HG02852 (cell line): ENCODE results near the gene PWWP2B.
"Not testable (repeated sequence)": the region's sequence is repeated elsewhere in the genome, so short reads cannot be mapped to it uniquely, and the experiment has no call there.

Experiments used
- ATAC-seq: cut with Tn5 transposase; IDR thresholded peaks from one replicate; pipeline ENCODE4 v1.9.1; 2021; ENCODE audit warnings: mild to moderate bottlenecking, moderate library complexity; ENCODE audit not compliant: unreplicated experiment

Gene PWWP2B

DNA sequence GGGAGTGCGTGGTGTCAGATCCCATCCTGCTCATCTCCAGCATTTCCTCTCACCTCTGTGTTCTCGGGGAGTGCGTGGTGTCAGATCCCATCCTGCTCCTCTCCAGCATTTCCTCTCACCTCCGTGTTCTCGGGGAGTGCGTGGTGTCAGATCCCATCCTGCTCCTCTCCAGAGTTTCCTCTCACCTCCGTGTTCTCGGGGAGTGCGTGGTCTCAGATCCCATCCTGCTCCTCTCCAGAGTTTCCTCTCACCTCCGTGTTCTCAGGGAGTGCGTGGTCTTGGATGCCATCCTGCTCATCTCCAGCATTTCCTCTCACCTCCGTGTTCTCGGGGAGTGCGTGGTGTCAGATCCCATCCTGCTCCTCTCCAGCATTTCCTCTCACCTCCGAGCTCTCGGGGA lies 18.0 kb upstream of the PWWP2B start:
- ATAC-seq, result not testable (repeated sequence)

DNA sequence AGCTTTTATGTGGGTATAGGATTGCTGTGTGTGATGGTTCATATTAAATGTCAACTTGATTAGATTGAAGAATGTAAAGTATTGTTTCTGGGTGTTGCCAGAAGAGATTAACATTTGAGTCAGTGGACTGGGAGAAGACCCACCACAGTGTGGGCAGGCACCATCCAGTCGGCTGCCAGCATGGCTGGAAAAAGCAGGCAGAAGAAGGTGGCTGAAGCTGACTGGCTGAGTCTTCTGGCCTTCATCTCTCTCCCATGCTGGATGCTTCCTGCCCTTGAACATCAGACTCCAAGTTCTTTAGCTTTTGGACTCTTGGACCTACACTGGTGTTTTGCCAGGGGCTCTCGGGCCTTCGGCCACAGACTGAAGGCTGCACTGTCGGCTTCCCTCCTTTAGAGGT lies 16.0 kb upstream of the PWWP2B start:
- not testable (repeated sequence) for ATAC-seq

DNA sequence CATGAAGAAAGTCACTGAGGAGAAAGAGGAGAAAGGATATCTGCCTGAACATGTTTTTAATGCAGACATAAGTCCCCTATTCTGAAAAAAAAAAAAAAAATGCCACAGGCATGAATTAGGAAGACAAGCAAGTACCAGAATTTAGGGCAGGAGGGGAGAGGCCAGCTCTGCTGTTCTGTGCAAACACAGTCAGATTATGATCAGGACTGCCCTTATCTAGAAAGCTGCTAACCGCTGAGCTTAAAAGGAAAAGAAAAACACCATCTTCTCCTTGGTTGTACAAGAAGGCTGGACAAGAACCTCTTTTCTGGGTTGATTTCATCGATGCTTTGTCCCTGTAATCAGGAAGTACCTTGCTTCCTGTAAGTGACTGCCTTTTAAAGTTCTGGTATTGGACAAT lies 15.3 kb upstream of the PWWP2B start:
- no peak for ATAC-seq

DNA sequence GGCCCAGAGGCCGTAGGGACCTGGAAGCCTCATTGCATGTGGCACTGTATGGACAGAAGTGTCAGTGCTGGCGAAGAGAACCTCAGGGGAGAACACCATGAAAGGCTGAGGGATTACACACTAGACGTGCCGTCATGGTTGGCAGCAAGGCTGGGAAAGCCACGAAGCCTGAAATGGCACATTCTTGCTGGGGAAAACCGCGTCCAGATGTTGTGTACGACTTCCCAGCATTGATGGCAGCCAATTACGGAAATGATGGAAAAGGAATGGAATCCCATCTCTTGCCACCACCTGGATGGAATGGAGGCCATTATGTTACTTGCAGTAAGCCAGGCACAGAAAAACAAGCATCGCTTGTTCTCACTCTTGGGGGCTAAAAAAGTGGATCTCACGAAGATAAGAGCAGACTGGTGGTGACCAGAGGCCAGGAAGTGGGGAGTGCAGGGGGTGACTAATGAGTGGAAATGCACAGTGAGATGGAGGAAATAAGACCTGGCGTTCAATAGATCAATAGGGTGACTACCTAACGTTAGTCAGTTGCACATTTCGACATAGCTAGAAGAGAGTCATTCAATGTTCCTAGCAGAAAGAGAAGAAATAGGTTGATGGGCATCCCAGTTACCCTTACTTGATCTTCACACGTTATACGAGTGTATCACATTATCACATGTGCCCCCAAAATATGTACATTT lies 14.6 kb upstream of the PWWP2B start:
- no peak for ATAC-seq

DNA sequence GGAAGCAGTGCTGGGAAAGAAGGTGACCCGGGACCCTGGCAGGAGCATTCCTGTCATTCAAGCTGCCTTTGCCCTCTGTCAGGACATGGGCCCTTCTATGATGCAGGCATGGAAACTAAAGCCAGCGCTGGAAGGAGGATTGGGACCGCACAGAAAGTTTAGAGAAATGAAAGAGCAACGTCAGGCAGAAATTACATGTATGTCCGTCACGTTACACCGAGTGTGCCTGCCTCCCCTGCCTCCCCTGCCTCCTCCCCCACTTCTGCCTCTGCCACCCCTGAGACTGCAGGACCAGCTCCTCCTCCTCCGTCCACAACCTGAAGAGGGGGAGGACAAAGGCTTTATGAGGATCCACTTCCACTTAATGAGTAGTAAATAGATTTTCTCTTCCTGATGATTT lies 13.9 kb upstream of the PWWP2B start:
- ATAC-seq, result no peak

DNA sequence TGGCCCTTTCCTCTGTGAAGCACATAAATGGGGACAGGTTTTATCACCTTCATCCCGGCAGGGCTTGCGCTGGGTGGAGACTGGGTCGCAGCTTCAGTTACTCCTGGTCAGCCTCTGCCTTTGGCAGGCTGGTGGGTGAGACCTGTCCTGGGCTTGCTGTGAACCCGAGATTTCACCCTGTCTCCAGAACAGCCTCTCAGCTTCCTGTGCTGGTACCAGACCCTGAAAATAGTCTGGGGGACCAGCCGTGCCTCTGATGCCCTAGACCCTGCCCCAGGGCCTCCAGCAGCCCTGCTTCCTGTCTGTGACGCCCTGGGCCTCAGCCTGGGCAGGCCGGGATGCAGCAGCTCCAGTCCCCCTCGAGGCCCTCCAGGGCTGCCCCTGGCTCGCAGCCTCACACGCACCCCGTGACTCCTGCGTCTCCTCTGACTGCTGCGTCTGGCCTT lies 13.2 kb upstream of the PWWP2B start:
- no peak for ATAC-seq

DNA sequence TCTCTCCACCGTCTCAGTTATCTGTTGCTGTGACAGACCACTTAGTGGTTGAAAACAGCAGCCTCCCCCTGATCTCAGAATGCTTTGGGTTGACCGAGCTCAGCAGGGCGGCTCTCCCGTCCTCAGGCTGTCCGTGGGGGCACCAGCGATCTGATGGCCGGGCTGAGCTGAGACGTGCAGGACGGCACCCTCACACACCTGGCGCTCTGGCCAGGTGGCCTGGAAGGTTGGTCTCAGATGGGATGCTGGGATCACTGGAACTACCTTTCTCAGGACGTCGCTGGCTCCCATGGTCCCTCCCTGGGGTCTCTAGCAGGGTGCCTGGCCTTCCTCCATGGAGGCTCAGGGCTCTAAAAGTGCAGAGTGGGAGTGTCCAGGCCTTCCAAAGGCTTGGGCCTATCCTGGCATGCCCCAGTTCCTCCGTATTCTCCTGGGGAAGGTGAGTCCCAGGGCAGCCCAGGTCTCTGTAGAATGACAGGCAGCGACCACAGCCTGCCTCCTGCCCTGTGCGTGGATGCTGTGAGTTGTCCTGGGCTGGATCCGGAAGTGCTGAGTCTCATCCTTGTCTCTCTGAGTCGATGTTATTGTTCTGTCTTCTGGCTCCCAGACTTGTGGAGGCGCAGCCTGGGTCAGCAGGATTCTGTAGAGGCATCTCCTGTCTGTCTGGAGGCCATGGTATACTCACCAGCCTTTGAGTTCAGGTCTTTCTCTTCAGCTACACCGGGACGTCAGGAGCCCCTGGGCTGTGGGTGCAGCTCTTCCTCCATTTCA lies 12.2 kb upstream of the PWWP2B start:
- ATAC-seq, result no peak

DNA sequence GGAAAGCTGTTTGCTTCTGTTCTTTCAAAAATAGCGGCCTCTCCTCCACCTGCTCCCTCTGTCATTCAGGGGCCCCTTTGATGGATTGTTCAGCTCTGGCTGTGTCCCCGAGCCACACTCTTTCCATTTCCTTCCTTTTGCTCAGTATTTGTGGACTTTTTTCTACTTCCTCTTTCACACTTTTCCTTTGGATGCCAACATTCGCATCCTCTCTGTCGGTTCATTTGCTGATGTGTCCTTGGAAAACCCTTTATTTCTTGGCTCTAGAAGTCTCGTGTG lies 11.7 kb upstream of the PWWP2B start:
- no peak for ATAC-seq

DNA sequence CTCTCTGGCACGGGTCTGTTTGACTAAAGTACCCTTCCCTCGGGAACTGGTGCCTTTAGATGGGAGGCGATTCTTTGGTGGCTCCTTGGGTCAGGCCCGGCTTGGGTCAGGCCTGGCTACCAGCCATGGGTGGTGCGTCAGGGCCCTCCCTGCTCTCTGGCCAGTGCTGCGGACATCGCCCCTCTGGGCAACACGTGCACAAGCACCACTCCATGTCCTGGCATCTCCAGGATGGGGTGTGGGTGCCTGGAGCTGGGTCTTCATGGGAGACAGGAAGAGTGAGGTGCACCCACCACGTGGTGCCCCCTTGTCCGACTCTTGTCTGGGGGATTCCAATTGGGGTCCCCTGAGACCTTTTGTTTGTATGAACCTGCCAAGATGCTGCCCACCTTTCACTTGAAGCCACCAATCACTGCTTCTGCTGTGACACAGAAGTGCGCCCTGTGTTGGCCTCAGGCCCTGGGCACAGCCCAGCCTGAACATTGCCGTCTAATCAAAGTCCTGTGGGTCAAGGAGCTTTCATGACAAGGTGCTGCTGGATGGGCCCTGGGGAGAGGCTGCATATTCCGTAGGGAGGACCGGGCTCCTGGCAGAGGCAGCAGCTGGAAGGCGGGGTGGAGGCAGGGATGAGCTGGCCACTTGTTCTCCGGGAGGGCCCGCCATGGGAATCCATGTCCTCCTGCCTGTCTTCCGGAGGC lies 11.1 kb upstream of the PWWP2B start:
- ATAC-seq, result no peak

DNA sequence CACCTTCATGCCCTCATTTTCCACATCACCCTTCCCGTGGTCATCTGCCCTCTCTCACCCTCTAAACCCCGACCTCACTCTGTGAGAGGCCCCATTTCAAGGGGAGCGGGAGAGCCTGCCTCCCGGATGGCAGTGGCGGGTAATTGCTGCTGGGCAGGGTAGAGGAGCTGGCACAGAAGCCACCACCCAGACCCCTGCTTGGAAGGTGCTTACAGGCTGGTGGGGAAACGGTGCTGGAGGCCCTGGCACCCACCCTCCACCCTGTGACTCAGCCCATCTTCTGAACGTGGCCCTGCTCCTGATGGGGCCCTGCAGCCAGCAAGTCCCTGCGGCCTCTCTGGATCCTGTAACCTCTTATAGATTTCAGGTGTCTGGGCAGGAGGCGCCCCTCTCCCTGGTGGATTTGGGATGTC lies 10.6 kb upstream of the PWWP2B start:
- no peak for ATAC-seq

DNA sequence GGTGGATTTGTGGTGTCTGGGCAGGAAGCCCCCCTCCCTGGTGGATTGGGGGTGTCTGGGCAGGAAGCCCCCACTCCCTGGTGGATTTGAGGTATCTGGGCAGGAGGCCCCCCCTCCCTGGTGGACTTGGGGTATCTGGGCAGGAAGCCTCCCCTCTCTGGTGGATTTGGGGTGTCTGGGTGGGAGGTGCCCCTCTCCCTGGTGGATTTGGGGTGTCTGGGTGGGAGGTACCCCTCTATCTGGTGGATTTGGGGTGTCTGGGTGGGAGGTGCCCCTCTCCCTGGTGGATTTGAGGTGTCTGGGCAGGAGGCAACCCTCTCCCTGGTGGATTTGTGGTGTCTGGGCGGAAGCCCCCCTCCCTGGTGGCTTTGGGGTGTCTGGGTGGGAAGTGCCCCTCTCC lies 10.1 kb upstream of the PWWP2B start:
- ATAC-seq, result not testable (repeated sequence)

DNA sequence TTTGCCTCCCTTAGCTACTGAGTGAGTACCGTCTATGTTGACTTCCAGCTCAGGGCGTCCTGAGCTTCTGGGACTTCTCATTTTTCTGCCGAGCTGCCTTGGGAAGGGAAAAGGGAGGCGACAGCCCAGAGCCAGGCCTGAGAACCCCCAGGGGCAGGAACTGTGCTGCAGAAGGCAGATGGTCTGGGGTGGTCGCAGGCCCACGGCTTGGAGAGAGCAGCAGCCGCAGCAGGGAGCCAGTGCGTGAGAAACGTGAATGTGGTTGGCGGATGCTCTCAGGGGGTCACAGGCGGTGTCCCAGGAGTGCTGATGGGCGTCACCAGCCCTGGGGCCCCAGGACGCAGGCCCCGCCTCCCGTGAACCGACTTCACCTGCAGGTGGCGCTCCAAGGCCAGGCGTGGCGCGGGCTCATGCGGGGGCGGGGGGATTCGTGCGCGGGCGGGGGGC lies 9.2 kb upstream of the PWWP2B start:
- peak; percentile 50 for ATAC-seq

DNA sequence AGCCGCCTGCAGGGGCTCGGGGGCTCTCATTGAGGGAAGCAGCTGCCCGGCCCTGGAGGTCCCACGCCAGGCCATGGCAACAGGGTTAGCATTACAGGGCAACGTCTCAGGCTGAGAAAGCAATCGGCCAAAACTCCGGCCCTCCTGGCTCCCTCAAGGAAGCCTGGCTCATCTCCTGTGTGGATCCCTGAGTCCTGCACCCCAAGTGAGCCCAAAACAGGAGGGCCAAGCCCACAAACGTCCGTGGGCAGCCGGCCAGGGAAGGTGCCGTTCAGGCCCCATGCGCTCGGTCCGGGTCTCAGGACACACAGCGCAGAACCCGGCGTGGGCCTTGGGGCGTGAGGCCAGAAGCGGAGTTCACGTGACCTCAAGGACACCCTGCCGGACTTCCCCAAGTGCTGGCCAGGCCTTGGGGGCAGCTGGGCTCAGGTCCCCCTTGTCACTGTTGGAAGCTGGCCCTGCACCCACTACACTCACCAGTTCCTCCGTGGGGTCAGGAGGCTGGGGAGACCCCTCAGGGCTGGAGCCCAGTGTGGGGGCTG lies 8.0 kb upstream of the PWWP2B start:
- ATAC-seq, result no peak

DNA sequence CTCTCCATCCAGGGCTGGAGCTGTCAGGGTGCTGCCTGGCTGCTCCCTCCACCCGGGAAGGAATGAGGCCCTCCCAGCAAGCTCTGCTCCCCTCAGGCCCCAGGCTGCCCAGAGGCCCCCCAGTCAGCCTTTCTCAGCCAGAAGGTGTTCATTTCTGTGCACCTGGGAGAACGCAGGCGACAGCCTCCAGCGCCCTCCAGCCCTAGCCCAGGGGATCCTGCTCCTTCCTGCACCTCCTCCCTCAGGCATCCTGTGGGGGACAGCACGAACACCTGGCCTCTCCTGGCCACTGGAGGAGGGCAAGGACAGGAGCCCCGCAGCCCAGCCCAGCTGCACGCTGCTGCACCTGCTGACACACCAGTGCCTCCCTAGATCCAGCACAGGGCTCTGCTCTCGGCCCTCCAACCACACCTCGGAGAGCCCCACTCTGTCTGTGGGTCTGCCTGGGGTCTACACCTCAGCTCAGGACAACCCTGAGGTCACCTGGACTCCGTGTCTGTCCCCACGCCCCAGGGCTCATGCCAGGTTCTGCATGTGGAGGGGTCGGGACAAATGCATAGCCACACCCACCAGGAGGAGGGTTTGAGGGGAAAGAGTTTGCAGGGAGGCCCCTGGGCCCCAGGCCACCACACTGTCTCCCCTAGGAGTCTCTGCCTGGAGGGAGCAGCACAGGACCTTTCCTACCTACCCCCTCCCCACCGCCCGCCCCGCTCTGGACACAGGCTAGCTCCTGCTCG lies 7.4 kb upstream of the PWWP2B start:
- no peak for ATAC-seq

DNA sequence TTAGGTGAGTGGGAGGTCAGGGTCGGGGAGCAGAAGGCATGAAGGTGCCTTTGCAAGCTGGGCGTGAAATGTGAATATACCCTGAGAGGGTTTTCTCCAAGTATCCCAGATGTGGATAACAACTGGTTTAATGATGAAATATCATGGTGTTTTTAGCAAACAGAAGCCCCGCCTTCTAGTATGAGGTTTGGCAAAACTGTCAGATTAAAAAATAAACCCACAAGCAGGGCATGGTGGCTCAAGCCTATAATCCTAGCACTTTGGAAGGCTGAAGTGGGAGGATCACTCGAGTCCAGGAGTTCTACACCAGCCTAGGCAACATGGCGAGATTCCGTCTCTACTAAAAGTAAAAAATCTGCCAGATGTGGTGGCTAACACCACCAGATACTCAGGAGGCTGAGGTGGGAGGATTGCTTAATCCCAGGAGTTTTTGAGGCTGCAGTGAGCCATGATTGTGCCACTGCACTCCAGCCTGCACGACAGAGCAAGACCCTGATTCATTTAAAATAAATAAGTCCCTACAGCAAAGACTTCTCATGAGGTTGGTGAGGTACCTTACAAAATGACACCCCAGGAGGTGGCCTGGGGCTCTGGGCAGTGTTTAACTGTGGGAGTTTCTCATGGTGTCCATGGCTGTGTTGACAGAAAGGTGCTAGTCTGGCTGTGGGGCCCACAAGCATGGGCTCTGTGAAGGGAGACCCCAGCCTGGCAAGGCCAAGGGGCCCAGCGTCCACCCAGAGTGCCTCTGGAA lies 6.7 kb upstream of the PWWP2B start:
- ATAC-seq, result no peak

DNA sequence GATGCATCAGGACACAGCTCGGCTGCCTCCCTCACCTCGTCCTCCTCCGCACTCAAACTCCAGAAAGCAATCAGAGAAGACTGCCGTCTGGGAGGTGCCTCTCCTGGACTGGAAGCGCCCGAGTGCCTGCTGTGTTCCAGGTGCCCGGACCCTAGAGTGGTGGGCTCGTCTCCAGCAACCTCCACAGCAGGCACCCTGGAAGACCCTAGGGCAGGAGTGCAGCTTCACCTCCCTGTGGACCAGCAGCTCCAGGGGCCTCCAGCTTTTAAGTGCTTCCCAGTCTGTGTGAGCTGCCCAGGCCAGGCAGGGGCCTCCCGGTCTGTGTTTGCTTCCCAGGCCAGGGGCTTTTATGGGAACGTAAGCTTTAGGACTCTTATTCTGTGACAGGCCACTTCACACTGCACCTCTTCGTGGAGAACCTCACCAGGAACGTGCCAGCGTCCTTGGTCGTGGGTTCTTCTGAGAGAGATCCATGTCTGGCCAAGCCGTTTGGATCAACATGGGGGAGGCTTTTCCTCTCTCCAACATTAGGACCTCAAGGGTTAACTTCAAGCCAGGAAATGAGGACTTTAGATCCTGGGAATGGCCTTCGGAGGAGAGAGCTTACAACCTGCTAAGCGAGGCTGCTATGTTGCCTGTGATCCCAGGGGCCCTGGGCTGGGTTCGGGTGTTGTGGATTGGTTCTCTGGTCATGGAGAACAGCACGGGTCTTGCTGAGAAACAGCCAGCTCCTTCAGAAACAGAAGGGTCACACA lies 5.9 kb upstream of the PWWP2B start:
- no peak for ATAC-seq

DNA sequence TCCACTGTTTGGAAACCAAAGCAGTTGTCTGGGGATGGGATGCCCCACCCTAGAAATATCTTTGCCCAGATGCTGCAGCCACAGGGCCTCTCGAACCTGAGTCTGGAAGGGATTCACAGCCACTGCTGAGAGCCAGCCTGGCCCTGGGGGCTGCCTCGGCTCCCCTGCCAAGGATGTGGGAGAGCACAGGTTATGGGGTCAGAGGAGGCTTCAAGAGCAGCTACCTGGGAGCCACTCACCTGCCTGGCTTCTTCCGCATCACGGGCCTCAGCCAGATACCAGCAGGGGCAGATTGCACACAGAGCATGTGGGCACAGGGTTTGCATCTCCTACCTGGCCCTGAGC lies 5.4 kb upstream of the PWWP2B start:
- no peak for ATAC-seq

DNA sequence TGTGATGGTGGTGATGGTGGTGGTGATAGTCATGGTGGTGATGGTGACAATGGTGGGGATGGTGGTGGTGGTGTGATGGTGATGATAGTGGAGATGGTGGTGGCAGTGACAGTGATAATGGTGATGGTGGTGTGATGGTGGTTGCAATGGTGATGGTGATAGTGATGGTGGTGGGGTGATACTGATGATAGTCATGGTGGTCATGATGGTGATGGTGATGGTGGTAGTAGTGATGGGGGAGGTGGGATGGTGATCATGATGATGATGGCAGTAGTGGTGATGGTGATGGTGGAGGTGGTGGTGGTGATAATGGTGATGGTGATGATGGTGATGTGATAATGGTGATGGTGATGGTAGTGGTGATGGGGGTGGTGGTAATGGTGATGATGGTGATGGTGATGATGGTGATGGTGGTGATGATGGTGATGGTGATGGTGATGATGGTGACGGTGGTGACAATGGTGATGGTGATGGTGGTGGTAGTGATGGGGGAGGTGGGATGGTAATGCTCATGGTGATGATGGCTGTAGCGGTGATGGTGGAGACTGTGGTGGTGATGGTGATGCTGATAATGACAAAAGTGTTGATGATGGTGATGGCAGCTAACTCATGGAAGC lies 4.7 kb upstream of the PWWP2B start:
- ATAC-seq, result no peak
